ENCODE results near the gene MAFG.
"Not testable (repeated sequence)": the region's sequence is repeated elsewhere in the genome, so short reads cannot be mapped to it uniquely, and the experiment has no call there.

The MAFG gene

GRCh38 chr17:81958633-81959342, 31.3 kb upstream of the MAFG start:
- no peak for DNase-seq

- no peak for DNase-seq
These were observed 30.3 kb upstream of the MAFG start for GRCh38 chr17:81957691-81958432.

- no peak for DNase-seq
These were observed 29.4 kb upstream of the MAFG start for GRCh38 chr17:81956607-81957589.

- no peak for DNase-seq
These were observed 28.4 kb upstream of the MAFG start for GRCh38 chr17:81955756-81956544.

GRCh38 chr17:81955058-81955681, 27.6 kb upstream of the MAFG start:
- DNase-seq, result no peak

- DNase-seq, result no peak
These were observed 26.9 kb upstream of the MAFG start for GRCh38 chr17:81954131-81955057.

GRCh38 chr17:81953443-81953842, 25.9 kb upstream of the MAFG start:
- not testable (repeated sequence) for DNase-seq

- DNase-seq, result no peak
These were observed 25.3 kb upstream of the MAFG start for GRCh38 chr17:81952792-81953228.

- DNase-seq, result no peak
These were observed 24.5 kb upstream of the MAFG start for GRCh38 chr17:81951785-81952684.

- no peak for DNase-seq
These were observed 23.0 kb upstream of the MAFG start for GRCh38 chr17:81950501-81950900.

- DNase-seq, result no peak
These were observed 21.3 kb upstream of the MAFG start for GRCh38 chr17:81948635-81949378.

- DNase-seq, result no peak
These were observed 19.7 kb upstream of the MAFG start, which contains the start of gene MYADML2 for GRCh38 chr17:81947189-81947588. TSS of gene MYADML2 (minus strand) at chr17:81947233. CDS start at chr17:81941741, 5,492 bp downstream.

- no peak for DNase-seq
These were observed 17.3 kb upstream of the MAFG start for GRCh38 chr17:81944858-81945257.

- no peak for DNase-seq
These were observed 14.6 kb upstream of the MAFG start for GRCh38 chr17:81942167-81942553.

GRCh38 chr17:81941484-81942166, 14.1 kb upstream of the MAFG start:
- no peak for DNase-seq

- no peak for DNase-seq
These were observed 13.3 kb upstream of the MAFG start for GRCh38 chr17:81940538-81941483.
